SU-DHL-6 (cell line): ENCODE measurements around the gene VAV3.
"Not testable (repeated sequence)": the region's sequence is repeated elsewhere in the genome, so short reads cannot be mapped to it uniquely, and the experiment has no call there.

Experiments used
- H2AFZ ChIP-seq: fragments of 200-600 bp; sonication (generic); 2 replicates; pipeline ENCODE4 v1.6.1; 2014; ENCODE audit warnings: low read depth, mild to moderate bottlenecking, moderate library complexity, mixed read lengths, antibody characterized with exemption, low read length; ENCODE audit not compliant: severe bottlenecking
- H3F3A ChIP-seq: fragments of 200-600 bp; shearing (Covaris generic); 2 replicates; pipeline ENCODE4 v1.6.0; 2016; ENCODE audit warnings: antibody characterized with exemption, mild to moderate bottlenecking; ENCODE audit not compliant: insufficient read depth
- H3K27ac ChIP-seq: fragments of 200-600 bp; sonication (generic); 2 replicates; pipeline ENCODE4 v1.5.1; 2016; ENCODE audit warnings: low read depth, mild to moderate bottlenecking, low read length, moderate library complexity, mixed read lengths
- H3K27me3 ChIP-seq: fragments of 200-600 bp; sonication (generic), shearing (Covaris generic); 2 replicates; pipeline ENCODE4 v1.6.0; 2014; ENCODE audit warnings: mild to moderate bottlenecking, low read length
- H3K36me3 ChIP-seq: fragments of 200-600 bp; sonication (generic); 2 replicates; pipeline ENCODE4 v1.6.1; 2014; ENCODE audit warnings: mild to moderate bottlenecking, low read length, mixed read lengths
- H3K4me2 ChIP-seq: fragments of 300-600, 200-600 bp; shearing (Covaris generic), sonication (generic); 2 replicates; pipeline ENCODE4 v1.6.0; 2014; ENCODE audit warnings: low read length, low read depth, mild to moderate bottlenecking; ENCODE audit not compliant: poor library complexity, severe bottlenecking
- H3K4me3 ChIP-seq: fragments of 200-600 bp; sonication (generic); 2 replicates; pipeline ENCODE4 v1.5.1; 2014; ENCODE audit warnings: antibody characterized with exemption, low read length, mild to moderate bottlenecking, mixed read lengths; ENCODE audit not compliant: insufficient read depth, poor library complexity, severe bottlenecking
- H3K79me2 ChIP-seq: fragments of 200-600 bp; sonication (generic); 2 replicates; pipeline ENCODE4 v1.6.1; 2014; ENCODE audit warnings: mild to moderate bottlenecking, low read length, moderate library complexity; ENCODE audit not compliant: insufficient read depth
- H3K9ac ChIP-seq: fragments of 200-600 bp; sonication (generic); 2 replicates; pipeline ENCODE4 v1.7.0; 2014; ENCODE audit warnings: mild to moderate bottlenecking, low read length
- H3K9me2 ChIP-seq: fragments of 200-600 bp; sonication (generic); replicated peaks from 2 replicates; pipeline ENCODE4 v1.6.1; 2014; ENCODE audit warnings: low read length; ENCODE audit not compliant: insufficient read depth
- H3K9me3 ChIP-seq: fragments of 200-600 bp; sonication (generic); 2 replicates; pipeline ENCODE4 v1.6.1; 2014; ENCODE audit warnings: low read length, mixed read lengths; ENCODE audit not compliant: insufficient read depth
- H4K20me1 ChIP-seq: fragments of 200-600 bp; sonication (generic); 2 replicates; pipeline ENCODE4 v1.6.1; 2014; ENCODE audit warnings: low read depth, mild to moderate bottlenecking, antibody characterized with exemption, low read length, moderate library complexity, mixed read lengths
- CTCF ChIP-seq: fragments of 200-600 bp; sonication (generic); IDR thresholded peaks from one replicate; pipeline ENCODE4 v1.5.1; 2017; ENCODE audit warnings: antibody characterized with exemption, mild to moderate bottlenecking, low read length, moderate library complexity; ENCODE audit not compliant: insufficient read depth, poor library complexity, severe bottlenecking
- EZH2phosphoT487 ChIP-seq: fragments of 200-600 bp; sonication (generic), shearing (Covaris generic); conservative IDR thresholded peaks from 2 replicates; pipeline ENCODE4 v1.6.1; 2018; ENCODE audit warnings: mild to moderate bottlenecking, antibody characterized with exemption, low read length, moderate library complexity, mixed read lengths

VAV3 gene

GRCh38 chr1:108010581-108010980 lies 45.6 kb upstream of the VAV3 start:
- TF ChIP-seq CTCF (no peak), EZH2phosphoT487 (no peak)
- H2AFZ ChIP-seq, result no peak overlapping the region
- H3K9me2 ChIP-seq, result no peaks in the 10 kb centered on the region
- H3K27me3 ChIP-seq, result no peaks in the 10 kb centered on the region
- no peaks in the 10 kb centered on the region for H3K36me3 ChIP-seq
- no peak overlapping the region for H3K4me2 ChIP-seq
- no peak overlapping the region for H3K27ac ChIP-seq
- no peaks in the 10 kb centered on the region for H3K79me2 ChIP-seq
- no peaks in the 10 kb centered on the region for H4K20me1 ChIP-seq
- no peaks in the 10 kb centered on the region for H3F3A ChIP-seq
- no peak overlapping the region for H3K9ac ChIP-seq
- H3K4me3 ChIP-seq, result no peak overlapping the region
- no peaks in the 10 kb centered on the region for H3K9me3 ChIP-seq

- no peaks in the 10 kb centered on the region for H4K20me1 ChIP-seq
- H3K4me3 ChIP-seq, result no peak overlapping the region
- H2AFZ ChIP-seq, result no peak overlapping the region
- H3F3A ChIP-seq, result no peaks in the 10 kb centered on the region
- no peak overlapping the region for H3K27ac ChIP-seq
- no peak overlapping the region for H3K4me2 ChIP-seq
- TF ChIP-seq CTCF, result no peak
- TF ChIP-seq EZH2phosphoT487, result no peak
- no peaks in the 10 kb centered on the region for H3K36me3 ChIP-seq
- no peaks in the 10 kb centered on the region for H3K9me2 ChIP-seq
- H3K27me3 ChIP-seq, result no peaks in the 10 kb centered on the region
- H3K79me2 ChIP-seq, result no peaks in the 10 kb centered on the region
- no peak overlapping the region for H3K9ac ChIP-seq
- H3K9me3 ChIP-seq, result no peaks in the 10 kb centered on the region
Measured at GRCh38 chr1:108009603-108010195, 44.7 kb upstream of the VAV3 start.

DNA sequence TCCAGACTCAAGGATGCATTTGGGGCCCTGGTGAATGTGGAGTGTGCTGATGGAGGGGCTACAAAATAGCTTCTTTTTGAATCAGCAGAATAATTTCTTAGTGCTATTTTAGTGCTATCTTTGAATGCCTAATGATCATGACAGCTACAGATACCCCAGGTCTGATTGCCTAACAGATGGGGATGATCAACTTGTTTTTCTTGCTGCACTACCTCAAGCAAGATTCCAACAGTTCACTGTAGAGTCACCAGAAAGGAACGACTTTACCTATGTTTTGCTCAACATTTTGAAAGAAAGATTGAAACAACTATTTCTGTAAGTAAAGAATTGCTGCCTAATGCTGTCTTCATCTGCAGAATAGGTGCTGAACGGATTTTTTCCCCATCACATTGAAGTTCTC lies 42.6 kb upstream of the VAV3 start:
- H3K9ac ChIP-seq, result no peak overlapping the region
- no peaks in the 10 kb centered on the region for H3K79me2 ChIP-seq
- H3F3A ChIP-seq, result no peaks in the 10 kb centered on the region
- H3K27ac ChIP-seq, result no peak overlapping the region
- no peak overlapping the region for H3K4me3 ChIP-seq
- no peaks in the 10 kb centered on the region for H3K9me3 ChIP-seq
- H3K9me2 ChIP-seq, result no peaks in the 10 kb centered on the region
- H2AFZ ChIP-seq, result peak overlapping the region; percentile 37
- H3K27me3 ChIP-seq, result no peaks in the 10 kb centered on the region
- H3K36me3 ChIP-seq, result no peaks in the 10 kb centered on the region
- no peaks in the 10 kb centered on the region for H4K20me1 ChIP-seq
- peak overlapping the region; percentile 7 for H3K4me2 ChIP-seq
- no peak for TF ChIP-seq EZH2phosphoT487
- TF ChIP-seq CTCF, result no peak

DNA sequence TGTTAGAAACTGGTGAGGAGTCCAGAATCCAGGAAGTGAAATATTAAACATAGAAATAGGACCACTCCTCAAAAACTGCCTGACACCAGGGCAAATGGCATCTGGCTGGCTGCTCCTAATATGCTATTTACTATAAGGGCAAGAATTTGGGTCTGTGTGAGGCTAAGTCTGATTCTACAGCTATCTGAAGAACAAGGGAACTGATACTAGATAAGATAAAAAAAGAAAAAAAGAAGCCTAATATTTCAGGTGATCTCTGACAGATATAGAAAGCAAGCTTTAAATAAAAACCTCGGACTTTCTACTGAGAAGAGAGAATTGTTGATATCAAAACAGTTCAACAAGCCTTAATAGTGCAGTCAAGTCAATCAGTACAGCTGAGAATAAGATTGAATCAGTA lies 42.1 kb upstream of the VAV3 start:
- no peak overlapping the region for H3K9ac ChIP-seq
- H3K9me2 ChIP-seq, result no peaks in the 10 kb centered on the region
- H3K4me3 ChIP-seq, result no peak overlapping the region
- no peak overlapping the region for H3K27ac ChIP-seq
- H3K9me3 ChIP-seq, result no peaks in the 10 kb centered on the region
- no peaks in the 10 kb centered on the region for H3K27me3 ChIP-seq
- peak overlapping the region; percentile 37 for H2AFZ ChIP-seq
- H3K4me2 ChIP-seq, result peak overlapping the region; percentile 7
- TF ChIP-seq EZH2phosphoT487 (no peak), CTCF (no peak)
- no peaks in the 10 kb centered on the region for H3K79me2 ChIP-seq
- H3K36me3 ChIP-seq, result no peaks in the 10 kb centered on the region
- H4K20me1 ChIP-seq, result no peaks in the 10 kb centered on the region
- no peaks in the 10 kb centered on the region for H3F3A ChIP-seq

- not testable (repeated sequence) for H3K27me3 ChIP-seq, H2AFZ ChIP-seq, H3K36me3 ChIP-seq, H3K79me2 ChIP-seq, H3F3A ChIP-seq, H3K4me3 ChIP-seq, H3K27ac ChIP-seq, H4K20me1 ChIP-seq, H3K9me2 ChIP-seq, H3K9me3 ChIP-seq, H3K4me2 ChIP-seq, H3K9ac ChIP-seq
Measured at GRCh38 chr1:108004919-108005318, 39.9 kb upstream of the VAV3 start.
